ENCODE results near the gene CD86. TPM values are rescaled to one million over a fixed set of nuclear protein-coding genes. Genes with fewer than 3 reads are reported as not detected.

Gene CD86
- total and polyA plus RNA-seq, 2 of the 8 experiments (the other 6 are each of a cell fraction or from before 2014, with no cell fraction given): 0.12 to 0.30 TPM

DNA sequence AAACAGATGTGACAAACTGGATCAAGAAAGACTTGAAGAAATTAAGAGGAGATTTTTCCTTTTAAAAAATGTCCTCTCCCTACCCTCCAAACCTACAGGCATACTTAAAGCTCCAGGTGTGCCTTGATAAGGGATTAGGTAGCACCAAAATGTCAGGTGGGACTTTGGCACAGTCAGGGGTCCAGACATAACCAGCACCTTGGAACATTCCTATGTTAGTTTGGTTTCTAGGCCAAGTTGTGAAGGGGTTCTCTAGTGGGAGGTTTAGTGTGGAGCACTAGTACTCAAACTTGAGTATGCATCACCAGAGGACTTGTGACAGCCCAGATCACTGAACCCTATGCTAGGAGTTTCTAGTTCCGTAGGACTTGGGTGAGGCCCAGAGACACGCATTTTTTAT lies 47.0 kb upstream of the CD86 start (continued):
- TF ChIP-seq, protein P1, sequence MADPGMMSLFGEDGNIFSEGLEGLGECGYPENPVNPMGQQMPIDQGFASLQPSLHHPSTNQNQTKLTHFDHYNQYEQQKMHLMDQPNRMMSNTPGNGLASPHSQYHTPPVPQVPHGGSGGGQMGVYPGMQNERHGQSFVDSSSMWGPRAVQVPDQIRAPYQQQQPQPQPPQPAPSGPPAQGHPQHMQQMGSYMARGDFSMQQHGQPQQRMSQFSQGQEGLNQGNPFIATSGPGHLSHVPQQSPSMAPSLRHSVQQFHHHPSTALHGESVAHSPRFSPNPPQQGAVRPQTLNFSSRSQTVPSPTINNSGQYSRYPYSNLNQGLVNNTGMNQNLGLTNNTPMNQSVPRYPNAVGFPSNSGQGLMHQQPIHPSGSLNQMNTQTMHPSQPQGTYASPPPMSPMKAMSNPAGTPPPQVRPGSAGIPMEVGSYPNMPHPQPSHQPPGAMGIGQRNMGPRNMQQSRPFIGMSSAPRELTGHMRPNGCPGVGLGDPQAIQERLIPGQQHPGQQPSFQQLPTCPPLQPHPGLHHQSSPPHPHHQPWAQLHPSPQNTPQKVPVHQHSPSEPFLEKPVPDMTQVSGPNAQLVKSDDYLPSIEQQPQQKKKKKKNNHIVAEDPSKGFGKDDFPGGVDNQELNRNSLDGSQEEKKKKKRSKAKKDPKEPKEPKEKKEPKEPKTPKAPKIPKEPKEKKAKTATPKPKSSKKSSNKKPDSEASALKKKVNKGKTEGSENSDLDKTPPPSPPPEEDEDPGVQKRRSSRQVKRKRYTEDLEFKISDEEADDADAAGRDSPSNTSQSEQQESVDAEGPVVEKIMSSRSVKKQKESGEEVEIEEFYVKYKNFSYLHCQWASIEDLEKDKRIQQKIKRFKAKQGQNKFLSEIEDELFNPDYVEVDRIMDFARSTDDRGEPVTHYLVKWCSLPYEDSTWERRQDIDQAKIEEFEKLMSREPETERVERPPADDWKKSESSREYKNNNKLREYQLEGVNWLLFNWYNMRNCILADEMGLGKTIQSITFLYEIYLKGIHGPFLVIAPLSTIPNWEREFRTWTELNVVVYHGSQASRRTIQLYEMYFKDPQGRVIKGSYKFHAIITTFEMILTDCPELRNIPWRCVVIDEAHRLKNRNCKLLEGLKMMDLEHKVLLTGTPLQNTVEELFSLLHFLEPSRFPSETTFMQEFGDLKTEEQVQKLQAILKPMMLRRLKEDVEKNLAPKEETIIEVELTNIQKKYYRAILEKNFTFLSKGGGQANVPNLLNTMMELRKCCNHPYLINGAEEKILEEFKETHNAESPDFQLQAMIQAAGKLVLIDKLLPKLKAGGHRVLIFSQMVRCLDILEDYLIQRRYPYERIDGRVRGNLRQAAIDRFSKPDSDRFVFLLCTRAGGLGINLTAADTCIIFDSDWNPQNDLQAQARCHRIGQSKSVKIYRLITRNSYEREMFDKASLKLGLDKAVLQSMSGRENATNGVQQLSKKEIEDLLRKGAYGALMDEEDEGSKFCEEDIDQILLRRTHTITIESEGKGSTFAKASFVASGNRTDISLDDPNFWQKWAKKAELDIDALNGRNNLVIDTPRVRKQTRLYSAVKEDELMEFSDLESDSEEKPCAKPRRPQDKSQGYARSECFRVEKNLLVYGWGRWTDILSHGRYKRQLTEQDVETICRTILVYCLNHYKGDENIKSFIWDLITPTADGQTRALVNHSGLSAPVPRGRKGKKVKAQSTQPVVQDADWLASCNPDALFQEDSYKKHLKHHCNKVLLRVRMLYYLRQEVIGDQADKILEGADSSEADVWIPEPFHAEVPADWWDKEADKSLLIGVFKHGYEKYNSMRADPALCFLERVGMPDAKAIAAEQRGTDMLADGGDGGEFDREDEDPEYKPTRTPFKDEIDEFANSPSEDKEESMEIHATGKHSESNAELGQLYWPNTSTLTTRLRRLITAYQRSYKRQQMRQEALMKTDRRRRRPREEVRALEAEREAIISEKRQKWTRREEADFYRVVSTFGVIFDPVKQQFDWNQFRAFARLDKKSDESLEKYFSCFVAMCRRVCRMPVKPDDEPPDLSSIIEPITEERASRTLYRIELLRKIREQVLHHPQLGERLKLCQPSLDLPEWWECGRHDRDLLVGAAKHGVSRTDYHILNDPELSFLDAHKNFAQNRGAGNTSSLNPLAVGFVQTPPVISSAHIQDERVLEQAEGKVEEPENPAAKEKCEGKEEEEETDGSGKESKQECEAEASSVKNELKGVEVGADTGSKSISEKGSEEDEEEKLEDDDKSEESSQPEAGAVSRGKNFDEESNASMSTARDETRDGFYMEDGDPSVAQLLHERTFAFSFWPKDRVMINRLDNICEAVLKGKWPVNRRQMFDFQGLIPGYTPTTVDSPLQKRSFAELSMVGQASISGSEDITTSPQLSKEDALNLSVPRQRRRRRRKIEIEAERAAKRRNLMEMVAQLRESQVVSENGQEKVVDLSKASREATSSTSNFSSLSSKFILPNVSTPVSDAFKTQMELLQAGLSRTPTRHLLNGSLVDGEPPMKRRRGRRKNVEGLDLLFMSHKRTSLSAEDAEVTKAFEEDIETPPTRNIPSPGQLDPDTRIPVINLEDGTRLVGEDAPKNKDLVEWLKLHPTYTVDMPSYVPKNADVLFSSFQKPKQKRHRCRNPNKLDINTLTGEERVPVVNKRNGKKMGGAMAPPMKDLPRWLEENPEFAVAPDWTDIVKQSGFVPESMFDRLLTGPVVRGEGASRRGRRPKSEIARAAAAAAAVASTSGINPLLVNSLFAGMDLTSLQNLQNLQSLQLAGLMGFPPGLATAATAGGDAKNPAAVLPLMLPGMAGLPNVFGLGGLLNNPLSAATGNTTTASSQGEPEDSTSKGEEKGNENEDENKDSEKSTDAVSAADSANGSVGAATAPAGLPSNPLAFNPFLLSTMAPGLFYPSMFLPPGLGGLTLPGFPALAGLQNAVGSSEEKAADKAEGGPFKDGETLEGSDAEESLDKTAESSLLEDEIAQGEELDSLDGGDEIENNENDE (IDR thresholded peaks at IDR 0.05; ENCODE audit: insufficient replicate concordance, low read length): no peak
- TF ChIP-seq ZNF274 (IDR thresholded peaks at IDR 0.05; ENCODE audit: borderline replicate concordance, extremely low read depth, low read length): no peak
- TF ChIP-seq SAP30 (IDR thresholded peaks at IDR 0.05; ENCODE audit: insufficient read depth, insufficient replicate concordance, low read length): no peak
- TF ChIP-seq SP4 (IDR thresholded peaks at IDR 0.05; ENCODE audit: low read length): no peak
- no peak for TF ChIP-seq GTF2F1 (IDR thresholded peaks at IDR 0.05; ENCODE audit: borderline replicate concordance, low read depth, low read length)
- TF ChIP-seq TEAD4 (IDR thresholded peaks at IDR 0.05; ENCODE audit: low read depth, low read length): no peak
- no peak for TF ChIP-seq JUN (IDR thresholded peaks at IDR 0.05; ENCODE audit: low read depth, low read length)
- no peak for TF ChIP-seq RFX5 (IDR thresholded peaks at IDR 0.05; ENCODE audit: borderline replicate concordance, low read depth, low read length)
- no peak for TF ChIP-seq CBX5 (IDR thresholded peaks at IDR 0.05; ENCODE audit: low read depth, low read length)
- no peak for TF ChIP-seq TCF12 (IDR thresholded peaks at IDR 0.05; ENCODE audit: low read depth, low read length)
- no peak for TF ChIP-seq RXRA (IDR thresholded peaks at IDR 0.05; ENCODE audit: insufficient read depth, low read depth, low read length)
